NB4 (cell line): ENCODE data around the gene CIAPIN1.
A peak's percentile ranks its signal among the peaks of the same experiment; 100 is the strongest.

Source experiments
- DNase-seq: peaks from one replicate; pipeline ENCODE4 v3.0.0; 2010; ENCODE audit warnings: low read depth
- H3K4me3 ChIP-seq: one replicate; pipeline ENCODE4 v1.5.1; 2011; ENCODE audit warnings: mild to moderate bottlenecking, low read depth, low read length, moderate library complexity
- MYC ChIP-seq: IDR thresholded peaks from 2 replicates; pipeline ENCODE4 v1.6.1; 2011; ENCODE audit warnings: low read depth, low read length
- POLR2A ChIP-seq: IDR thresholded peaks from 2 replicates; pipeline ENCODE4 v1.6.1; 2011; ENCODE audit warnings: mild to moderate bottlenecking; ENCODE audit not compliant: insufficient read length; ENCODE audit errors: extremely low read depth
- TF ChIP-seq, protein P1 (sequence below): IDR thresholded peaks from one replicate; pipeline ENCODE4 v1.5.1; 2012; ENCODE audit warnings: low read depth, low read length
- TF ChIP-seq, protein P2 (sequence below): IDR thresholded peaks from 2 replicates; pipeline ENCODE4 v1.6.1; 2011; ENCODE audit warnings: low read depth, low read length

CIAPIN1 gene

DNA sequence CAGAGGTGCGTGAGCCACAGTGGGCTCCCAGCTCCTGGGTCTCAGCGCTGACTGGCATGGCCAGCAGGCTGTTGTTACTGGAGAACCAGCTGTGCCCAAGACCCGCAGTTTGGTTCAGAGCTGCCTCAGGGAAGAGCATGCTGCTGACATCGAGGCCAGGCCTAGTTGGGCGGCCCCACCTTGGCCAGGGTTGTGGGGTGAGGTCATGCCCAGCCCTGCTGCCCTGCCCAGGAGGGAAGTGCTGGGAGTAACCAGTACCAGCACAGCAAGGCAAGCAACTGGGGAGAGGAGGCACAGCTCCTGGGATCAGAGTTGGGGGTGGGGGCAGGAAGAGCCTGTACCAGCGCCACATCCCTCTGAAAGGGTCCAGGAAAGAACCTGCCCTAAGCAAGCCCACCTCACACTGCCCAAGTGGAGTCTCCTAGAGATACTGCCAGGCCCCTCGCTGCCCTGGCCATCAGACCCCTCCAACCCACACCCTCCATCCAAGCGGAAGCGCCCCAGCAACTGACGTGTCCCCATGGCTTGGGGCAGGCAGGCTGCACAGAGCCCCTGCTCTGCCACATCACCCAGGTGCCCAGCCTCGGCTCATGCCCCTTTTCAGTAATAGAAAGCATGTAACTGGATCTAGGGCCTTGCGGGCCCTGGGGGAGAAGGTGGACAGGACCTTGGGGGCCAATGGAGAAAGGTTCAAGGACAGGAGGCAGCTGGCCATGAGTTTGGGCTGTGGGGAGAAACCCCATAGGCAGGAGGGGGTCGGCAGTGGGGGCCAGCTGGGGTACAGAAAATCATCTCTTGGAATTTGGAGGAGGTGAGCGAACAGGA lies 38.1 kb upstream of the CIAPIN1 start:
- peak overlapping the region; percentile 59 for H3K4me3 ChIP-seq
- TF ChIP-seq, protein P1, sequence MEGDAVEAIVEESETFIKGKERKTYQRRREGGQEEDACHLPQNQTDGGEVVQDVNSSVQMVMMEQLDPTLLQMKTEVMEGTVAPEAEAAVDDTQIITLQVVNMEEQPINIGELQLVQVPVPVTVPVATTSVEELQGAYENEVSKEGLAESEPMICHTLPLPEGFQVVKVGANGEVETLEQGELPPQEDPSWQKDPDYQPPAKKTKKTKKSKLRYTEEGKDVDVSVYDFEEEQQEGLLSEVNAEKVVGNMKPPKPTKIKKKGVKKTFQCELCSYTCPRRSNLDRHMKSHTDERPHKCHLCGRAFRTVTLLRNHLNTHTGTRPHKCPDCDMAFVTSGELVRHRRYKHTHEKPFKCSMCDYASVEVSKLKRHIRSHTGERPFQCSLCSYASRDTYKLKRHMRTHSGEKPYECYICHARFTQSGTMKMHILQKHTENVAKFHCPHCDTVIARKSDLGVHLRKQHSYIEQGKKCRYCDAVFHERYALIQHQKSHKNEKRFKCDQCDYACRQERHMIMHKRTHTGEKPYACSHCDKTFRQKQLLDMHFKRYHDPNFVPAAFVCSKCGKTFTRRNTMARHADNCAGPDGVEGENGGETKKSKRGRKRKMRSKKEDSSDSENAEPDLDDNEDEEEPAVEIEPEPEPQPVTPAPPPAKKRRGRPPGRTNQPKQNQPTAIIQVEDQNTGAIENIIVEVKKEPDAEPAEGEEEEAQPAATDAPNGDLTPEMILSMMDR: no peak
- TF ChIP-seq, protein P2, sequence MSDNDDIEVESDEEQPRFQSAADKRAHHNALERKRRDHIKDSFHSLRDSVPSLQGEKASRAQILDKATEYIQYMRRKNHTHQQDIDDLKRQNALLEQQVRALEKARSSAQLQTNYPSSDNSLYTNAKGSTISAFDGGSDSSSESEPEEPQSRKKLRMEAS: no peak

DNA sequence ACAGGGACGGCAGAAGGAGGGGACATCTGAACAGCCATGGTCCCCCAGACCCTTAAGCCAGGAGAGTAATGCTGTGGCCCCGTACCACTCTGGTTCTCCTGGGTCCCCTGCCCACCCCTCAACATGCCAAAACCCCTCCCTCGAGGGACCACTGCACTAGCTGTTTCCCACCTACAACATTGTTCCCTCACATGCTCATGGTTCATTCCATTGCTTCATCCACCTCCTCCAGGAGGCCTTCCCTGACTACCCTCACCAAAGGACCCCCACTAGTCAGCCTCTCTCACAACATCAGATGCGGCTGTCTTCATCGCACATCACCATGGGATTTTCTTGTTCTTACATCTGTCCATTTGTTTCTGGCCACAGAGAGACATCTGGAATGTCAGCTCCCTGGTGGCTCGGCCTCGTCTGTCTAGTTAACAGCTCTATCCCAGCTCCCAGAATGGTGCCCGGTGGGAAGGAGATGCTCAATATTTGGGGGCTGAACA lies 37.4 kb upstream of the CIAPIN1 start:
- TF ChIP-seq, protein P2: no peak
- TF ChIP-seq MYC (no peak), POLR2A (no peak)
- TF ChIP-seq, protein P1: no peak
- DNase-seq: no peak
- H3K4me3 ChIP-seq: no peak overlapping the region

More for the DNA sequence above, 38.1 kb upstream of the CIAPIN1 start:
- DNase-seq: no peak

DNA sequence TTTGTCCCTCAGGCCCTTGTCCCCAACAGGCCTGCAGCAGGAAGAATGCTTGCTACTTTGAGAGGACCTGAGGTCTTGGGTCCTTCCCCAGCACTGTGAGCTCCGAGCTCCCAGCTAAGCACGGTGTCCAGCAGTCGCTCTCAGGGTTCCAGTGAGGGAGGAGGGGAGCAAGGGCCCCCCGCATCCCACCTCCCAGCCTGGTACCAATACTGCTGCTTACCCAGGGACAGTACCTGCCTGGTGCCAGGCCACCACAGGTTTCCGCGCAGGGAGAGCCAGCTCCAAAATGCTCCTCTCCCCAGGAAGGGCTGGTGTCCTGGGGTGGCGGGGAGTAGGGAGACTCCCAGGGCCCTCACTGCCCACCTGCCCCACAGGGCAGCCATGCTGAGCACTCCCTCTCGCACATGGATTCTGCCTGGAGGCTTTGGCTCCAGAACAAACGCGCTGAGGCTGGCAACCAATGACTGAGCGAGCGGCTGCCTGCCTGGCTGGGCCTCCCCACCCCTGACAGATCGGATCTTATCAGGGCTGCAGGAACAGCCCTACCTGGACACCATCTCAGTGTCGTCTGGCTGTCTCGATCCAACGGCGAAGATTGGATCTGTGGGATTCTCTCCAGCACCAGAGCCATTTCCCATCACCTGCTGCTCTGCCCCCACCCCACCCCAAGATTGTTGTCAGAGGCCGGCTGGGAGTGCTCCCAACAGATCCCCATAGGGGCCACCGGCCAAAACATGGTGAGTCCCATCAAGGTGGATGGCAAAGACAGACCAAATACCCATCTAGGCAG lies 36.7 kb upstream of the CIAPIN1 start:
- TF ChIP-seq MYC (no peak), POLR2A (no peak)
- TF ChIP-seq, protein P1: no peak
- TF ChIP-seq, protein P2: no peak
- no peak overlapping the region for H3K4me3 ChIP-seq
- no peak for DNase-seq

DNA sequence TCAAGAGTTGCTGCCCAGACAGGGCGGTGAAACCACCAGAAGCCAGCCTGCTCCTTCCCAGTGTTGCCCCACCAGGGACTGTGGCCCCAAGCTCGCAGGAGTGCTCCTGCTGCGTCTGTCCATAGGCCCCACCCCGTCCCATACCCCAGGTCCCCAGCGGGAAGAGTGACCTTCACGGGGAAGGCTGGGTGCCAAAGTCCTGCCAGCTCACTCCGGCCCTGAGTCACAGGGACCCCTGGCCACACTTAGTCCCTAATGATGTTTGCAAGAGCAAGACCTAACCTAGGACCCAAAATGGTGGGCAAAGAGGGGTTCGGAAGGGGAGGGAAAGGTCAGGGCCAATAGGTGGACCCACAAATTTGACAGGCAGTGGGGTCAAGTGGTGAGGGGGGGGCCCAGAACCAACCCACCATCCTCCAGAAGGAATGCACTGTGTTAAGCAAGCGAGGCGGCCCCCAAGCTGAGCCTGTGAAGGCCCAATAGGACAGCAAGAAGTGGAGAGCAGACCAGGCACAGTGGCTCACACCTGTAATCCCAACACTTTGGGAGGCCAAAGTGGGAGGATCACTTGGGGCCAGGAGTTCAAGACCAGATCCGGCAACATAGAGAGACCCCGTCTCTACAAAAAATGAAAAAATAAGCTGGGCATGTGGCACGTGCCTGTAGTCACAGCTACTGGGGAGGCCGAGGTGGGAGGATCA lies 35.8 kb upstream of the CIAPIN1 start:
- TF ChIP-seq, protein P2: no peak
- TF ChIP-seq MYC (no peak), POLR2A (no peak)
- TF ChIP-seq, protein P1: no peak
- H3K4me3 ChIP-seq: no peak overlapping the region
- DNase-seq: no peak

DNA sequence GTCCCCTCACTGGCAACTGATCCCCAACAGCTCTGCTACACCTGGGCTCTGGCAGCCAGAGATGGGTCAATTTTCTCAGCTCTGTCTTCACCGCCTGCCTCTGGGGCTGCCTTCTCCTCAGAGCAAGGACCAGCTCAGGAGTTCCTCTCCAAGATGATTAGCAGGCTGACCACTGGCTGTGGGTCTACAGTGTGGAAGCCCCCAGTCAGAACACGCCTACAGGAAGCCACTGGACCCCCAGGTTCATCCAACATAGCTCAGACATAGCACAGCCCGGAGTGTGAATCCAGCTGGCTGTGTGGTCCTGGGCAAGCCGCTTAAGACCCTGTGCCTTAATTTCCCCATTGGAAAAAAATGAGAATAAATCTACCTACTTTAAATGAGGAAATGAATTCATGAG lies 34.2 kb upstream of the CIAPIN1 start:
- TF ChIP-seq POLR2A: no peak
- TF ChIP-seq, protein P2: no peak
- TF ChIP-seq MYC: no peak
- TF ChIP-seq, protein P1: no peak
- no peak overlapping the region for H3K4me3 ChIP-seq
- DNase-seq: no peak
